SK-N-SH (cell line): Measurements from ENCODE around the gene RIOX2. TPM values are rescaled to one million over a fixed set of nuclear protein-coding genes. Genes with fewer than 3 reads are reported as not detected.

Source experiments
- CTCF ChIA-PET: fragments of 300-600, 350-600 bp; formaldehyde crosslinking; extraction: SDS; loops from one replicate; lab custom pipeline; 2021; lab: Yijun Ruan, JAX
- POLR2A ChIA-PET: fragments of 350-600 bp; sonication (Branson Sonifier 250); formaldehyde crosslinking; extraction: SDS; loops from one replicate; lab custom pipeline; 2020; ENCODE audit warnings: antibody characterized with exemption, inconsistent platforms; lab: Yijun Ruan, JAX
- DNase-seq: peaks from one replicate; pipeline ENCODE4 v3.0.0; 2012
- H2AFZ ChIP-seq: fragments of 200-600 bp; sonication (generic); 2 replicates; pipeline ENCODE4 v1.8.1; 2016; ENCODE audit warnings: antibody characterized with exemption, mild to moderate bottlenecking, low read depth
- H3F3A ChIP-seq: fragments of 200-600 bp; sonication (generic); replicated peaks from 2 replicates; pipeline ENCODE3; 2016; ENCODE audit warnings: antibody characterized with exemption, mild to moderate bottlenecking; ENCODE audit not compliant: insufficient read depth
- H3K27ac ChIP-seq, 2 experiments: fragments of 200-500 bp in 1 of 2; fragments of 200-600 bp in 1 of 2; sonication (Bioruptor generic) in 1 of 2; sonication (generic), shearing (Covaris generic) in 1 of 2; 2 replicates each; pipeline versions ENCODE4 v1.5.1 to v1.6.1; 2014 to 2016; ENCODE audit warnings: low read depth in 2 of 2, inconsistent platforms in 1 of 2, low read length in 1 of 2, mild to moderate bottlenecking in 1 of 2, mixed read lengths in 1 of 2
- H3K27me3 ChIP-seq: fragments of 200-600 bp; sonication (generic), shearing (Covaris generic); 2 replicates; pipeline ENCODE4 v1.6.1; 2016; ENCODE audit warnings: mixed run types; ENCODE audit not compliant: insufficient read depth
- H3K36me3 ChIP-seq, 2 experiments: fragments of 200-500 bp in 1 of 2; fragments of 200-600 bp in 1 of 2; sonication (Bioruptor generic) in 1 of 2; sonication (generic) in 1 of 2; replicated peaks in 1 of 2; 2 replicates each; pipeline versions ENCODE3 to v1.5.1; 2014 to 2016; ENCODE audit warnings: low read length in 1 of 2, mild to moderate bottlenecking in 1 of 2; ENCODE audit not compliant: insufficient read depth in 2 of 2, control insufficient read depth in 1 of 2
- H3K4me1 ChIP-seq, 2 experiments: fragments of 200-500 bp in 1 of 2; fragments of 200-600 bp in 1 of 2; sonication (Bioruptor generic) in 1 of 2; sonication (generic), shearing (Covaris generic) in 1 of 2; 2 replicates each; pipeline versions ENCODE4 v1.5.1 to v1.6.1; 2014 to 2016; ENCODE audit warnings: low read depth in 1 of 2, low read length in 1 of 2, mixed run types in 1 of 2; ENCODE audit not compliant: insufficient read depth in 2 of 2, control insufficient read depth in 1 of 2
- H3K4me2 ChIP-seq: fragments of 200-600 bp; sonication (generic), shearing (Covaris generic); 2 replicates; pipeline ENCODE4 v1.6.1; 2017; ENCODE audit warnings: mixed run types
- H3K4me3 ChIP-seq, 2 experiments: fragments of 200-500 bp in 1 of 2; fragments of 200-600 bp in 1 of 2; sonication (Bioruptor generic) in 1 of 2; sonication (generic), shearing (Covaris generic) in 1 of 2; 2 replicates each; pipeline versions ENCODE4 v1.5.1 to v1.8.1; 2014 to 2016; ENCODE audit warnings: low read depth in 2 of 2, inconsistent platforms in 1 of 2, low read length in 1 of 2, mild to moderate bottlenecking in 1 of 2, mixed read lengths in 1 of 2, moderate library complexity in 1 of 2
- H3K79me2 ChIP-seq: fragments of 200-600 bp; sonication (generic); 2 replicates; pipeline ENCODE4 v1.8.1; 2017; ENCODE audit warnings: mild to moderate bottlenecking; ENCODE audit not compliant: insufficient read depth
- H3K9ac ChIP-seq: fragments of 200-600 bp; sonication (generic); 2 replicates; pipeline ENCODE4 v1.6.1; 2017; ENCODE audit warnings: mixed run types
- H3K9me2 ChIP-seq: fragments of 200-600 bp; sonication (generic); 2 replicates; pipeline ENCODE4 v1.6.1; 2017; ENCODE audit warnings: mixed run types
- H3K9me3 ChIP-seq: fragments of 200-600 bp; sonication (generic); 2 replicates; pipeline ENCODE4 v1.6.1; 2017; ENCODE audit warnings: mixed run types, mild to moderate bottlenecking, moderate library complexity
- H4K20me1 ChIP-seq: fragments of 200-600 bp; sonication (generic); 2 replicates; pipeline ENCODE4 v1.6.1; 2017; ENCODE audit warnings: mild to moderate bottlenecking, mixed run types; ENCODE audit not compliant: insufficient read depth
- CTCF ChIP-seq: fragments of 200-600 bp; sonication (generic); IDR thresholded peaks from 2 replicates; pipeline ENCODE4 v1.6.1; 2017; ENCODE audit warnings: antibody characterized with exemption, mild to moderate bottlenecking, moderate library complexity
- ELF1 ChIP-seq: IDR thresholded peaks from 2 replicates; pipeline ENCODE4 v1.4.0; 2012
- FOXJ3 ChIP-seq: sonication (generic); formaldehyde crosslinking; IDR thresholded peaks from 2 replicates; pipeline ENCODE4 v1.5.1; 2020; ENCODE audit warnings: mild to moderate bottlenecking, missing genetic modification reagents
- FOXM1 ChIP-seq: IDR thresholded peaks from 2 replicates; pipeline ENCODE4 v1.4.0; 2012; ENCODE audit warnings: low read depth, mild to moderate bottlenecking
- IRF3 ChIP-seq: fragments of 150-350 bp; IDR thresholded peaks from 2 replicates; pipeline ENCODE4 v1.6.1; 2016; ENCODE audit warnings: mild to moderate bottlenecking, low read depth, low read length
- MAX ChIP-seq: IDR thresholded peaks from 2 replicates; pipeline ENCODE4 v1.4.0; 2012; ENCODE audit warnings: low read depth
- MEF2A ChIP-seq: IDR thresholded peaks from 2 replicates; pipeline ENCODE4 v1.4.0; 2012; ENCODE audit warnings: low read depth, borderline replicate concordance
- MXI1 ChIP-seq: IDR thresholded peaks from 2 replicates; pipeline ENCODE4 v1.6.1; 2012; ENCODE audit warnings: mild to moderate bottlenecking, low read depth, low read length, improper control_type of control experiment
- RAD21 ChIP-seq: IDR thresholded peaks from 2 replicates; pipeline ENCODE4 v1.6.1; 2012; ENCODE audit warnings: mild to moderate bottlenecking, low read length
- RFX5 ChIP-seq: IDR thresholded peaks from 2 replicates; pipeline ENCODE4 v1.6.1; 2012; ENCODE audit warnings: mild to moderate bottlenecking, improper control_type of control experiment, low read length
- TEAD4 ChIP-seq: IDR thresholded peaks from 2 replicates; pipeline ENCODE4 v1.4.0; 2012; ENCODE audit warnings: mild to moderate bottlenecking, borderline replicate concordance; ENCODE audit not compliant: insufficient read depth
- YY1 ChIP-seq: IDR thresholded peaks from 2 replicates; pipeline ENCODE4 v1.4.0; 2012; ENCODE audit warnings: low read depth, mild to moderate bottlenecking
- WGBS: methylation state at CpG from one replicate; pipeline ENCODE4 v1.1.6; 2017; ENCODE audit warnings: low lambda C conversion rate; 5-methylcytosine and 5-hydroxymethylcytosine counted together
- polyA plus RNA-seq, 3 experiments: library from polyadenylated mRNA; depleted of rRNA; stranded (reverse); fragments of >200 nt; gene quantifications; 2 replicates each; pipeline ENCODE4 v1.2.3, GENCODE V29; 2012
- TF ChIP-seq, protein P1 (sequence below): IDR thresholded peaks from 2 replicates; pipeline ENCODE4; 2012

The RIOX2 gene
- polyA plus RNA-seq, 1 of the 3 experiments (the other 2 are of a cell fraction) = 12.9 TPM

DNA sequence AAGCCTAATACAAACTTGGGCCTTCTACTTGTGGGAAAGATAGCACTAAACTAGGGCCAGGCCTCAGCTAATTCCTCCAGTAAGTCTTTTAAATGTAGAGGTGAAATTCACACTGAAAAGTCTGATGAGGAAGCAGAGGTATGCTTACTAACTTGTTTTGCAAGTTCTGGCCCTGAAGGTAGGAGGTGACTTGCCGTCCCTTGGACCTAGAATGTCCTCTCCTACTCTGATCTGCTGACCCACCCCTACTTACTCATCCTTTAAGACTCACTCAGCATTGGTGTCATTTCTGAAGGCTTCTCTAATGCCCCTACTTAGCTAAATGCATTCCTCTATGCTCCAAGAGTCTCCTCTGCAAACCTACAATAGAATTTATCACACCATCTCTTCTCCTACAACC lies 19.4 kb downstream of the RIOX2 start:
- no peaks in the 10 kb centered on the region for H3K27me3 ChIP-seq
- CTCF ChIA-PET = interaction anchor here (0.9 to 1.1 kb wide), 2 partner anchors 12 to 87 kb away, joined by 3 read pairs; no protein-coding TSS in a partner anchor
- TF ChIP-seq, protein P1, sequence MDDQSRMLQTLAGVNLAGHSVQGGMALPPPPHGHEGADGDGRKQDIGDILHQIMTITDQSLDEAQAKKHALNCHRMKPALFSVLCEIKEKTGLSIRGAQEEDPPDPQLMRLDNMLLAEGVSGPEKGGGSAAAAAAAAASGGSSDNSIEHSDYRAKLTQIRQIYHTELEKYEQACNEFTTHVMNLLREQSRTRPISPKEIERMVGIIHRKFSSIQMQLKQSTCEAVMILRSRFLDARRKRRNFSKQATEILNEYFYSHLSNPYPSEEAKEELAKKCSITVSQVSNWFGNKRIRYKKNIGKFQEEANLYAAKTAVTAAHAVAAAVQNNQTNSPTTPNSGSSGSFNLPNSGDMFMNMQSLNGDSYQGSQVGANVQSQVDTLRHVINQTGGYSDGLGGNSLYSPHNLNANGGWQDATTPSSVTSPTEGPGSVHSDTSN = no peak
- TF ChIP-seq MXI1 (no peak), MAX (no peak), ELF1 (no peak), TEAD4 (no peak), IRF3 (no peak), FOXJ3 (no peak), YY1 (no peak), FOXM1 (no peak), RFX5 (no peak), CTCF (no peak)
- H2AFZ ChIP-seq = no peak overlapping the region
- H3F3A ChIP-seq = no peaks in the 10 kb centered on the region
- no peak overlapping the region for H3K4me3 ChIP-seq
- POLR2A ChIA-PET = no interaction called here
- no peak overlapping the region for H3K4me2 ChIP-seq
- 92% methylated on average over 1 of the region's 1 CpG for WGBS
- no peaks in the 10 kb centered on the region for H3K79me2 ChIP-seq
- H3K36me3 ChIP-seq = peaks cover 39 to 75% of the 10 kb centered on the region in 2 experiments
- H3K9me2 ChIP-seq = no peaks in the 10 kb centered on the region
- H3K4me1 ChIP-seq = no peaks in the 10 kb centered on the region; a peak in 1 of 4 replicates
- no peaks in the 10 kb centered on the region for H3K9me3 ChIP-seq
- DNase-seq = no peak
- H4K20me1 ChIP-seq = no peaks in the 10 kb centered on the region
- no peak overlapping the region for H3K9ac ChIP-seq
- H3K27ac ChIP-seq = no peak overlapping the region

GRCh38 chr3:97952280-97952679 lies 20.0 kb downstream of the RIOX2 start:
- no peaks in the 10 kb centered on the region for H3K27me3 ChIP-seq
- DNase-seq = no peak
- TF ChIP-seq MEF2A = no peak
- no peak for TF ChIP-seq RAD21
- no peak for TF ChIP-seq CTCF
- H3K9me3 ChIP-seq = no peaks in the 10 kb centered on the region
- H3K9ac ChIP-seq = no peak overlapping the region
- POLR2A ChIA-PET = no interaction called here
- H3K4me3 ChIP-seq = no peak overlapping the region
- 96% methylated on average over 3 of the region's 3 CpGs for WGBS
- CTCF ChIA-PET = interaction anchor here (0.8 to 1.5 kb wide), 2 partner anchors 16 to 71 kb away, joined by 3 read pairs; no protein-coding TSS in a partner anchor
- no peaks in the 10 kb centered on the region for H4K20me1 ChIP-seq
- no peaks in the 10 kb centered on the region for H3K79me2 ChIP-seq
- H3K36me3 ChIP-seq = peaks cover 39 to 77% of the 10 kb centered on the region in 2 experiments
- no peak overlapping the region for H2AFZ ChIP-seq
- no peaks in the 10 kb centered on the region; a peak in 1 of 4 replicates for H3K4me1 ChIP-seq
- H3K27ac ChIP-seq = no peak overlapping the region
- H3K9me2 ChIP-seq = no peaks in the 10 kb centered on the region
- H3F3A ChIP-seq = no peaks in the 10 kb centered on the region
- no peak overlapping the region for H3K4me2 ChIP-seq
